SK-N-SH (cell line): Measurements from ENCODE around the gene XXYLT1. TPM values are rescaled to one million over a fixed set of nuclear protein-coding genes. Genes with fewer than 3 reads are reported as not detected.

Experiments
- CTCF ChIA-PET: fragments of 300-600, 350-600 bp; formaldehyde crosslinking; extraction: SDS; loops from one replicate; lab custom pipeline; 2021; lab: Yijun Ruan, JAX
- POLR2A ChIA-PET: fragments of 350-600 bp; sonication (Branson Sonifier 250); formaldehyde crosslinking; extraction: SDS; loops from one replicate; lab custom pipeline; 2020; ENCODE audit warnings: antibody characterized with exemption, inconsistent platforms; lab: Yijun Ruan, JAX
- DNase-seq: peaks from one replicate; pipeline ENCODE4 v3.0.0; 2012
- H2AFZ ChIP-seq: fragments of 200-600 bp; sonication (generic); 2 replicates; pipeline ENCODE4 v1.8.1; 2016; ENCODE audit warnings: antibody characterized with exemption, mild to moderate bottlenecking, low read depth
- H3F3A ChIP-seq: fragments of 200-600 bp; sonication (generic); replicated peaks from 2 replicates; pipeline ENCODE3; 2016; ENCODE audit warnings: antibody characterized with exemption, mild to moderate bottlenecking; ENCODE audit not compliant: insufficient read depth
- H3K27ac ChIP-seq, 2 experiments: fragments of 200-500 bp in 1 of 2; fragments of 200-600 bp in 1 of 2; sonication (Bioruptor generic) in 1 of 2; sonication (generic), shearing (Covaris generic) in 1 of 2; 2 replicates each; pipeline versions ENCODE4 v1.5.1 to v1.6.1; 2014 to 2016; ENCODE audit warnings: low read depth in 2 of 2, inconsistent platforms in 1 of 2, low read length in 1 of 2, mild to moderate bottlenecking in 1 of 2, mixed read lengths in 1 of 2
- H3K27me3 ChIP-seq: fragments of 200-600 bp; sonication (generic), shearing (Covaris generic); 2 replicates; pipeline ENCODE4 v1.6.1; 2016; ENCODE audit warnings: mixed run types; ENCODE audit not compliant: insufficient read depth
- H3K36me3 ChIP-seq, 2 experiments: fragments of 200-500 bp in 1 of 2; fragments of 200-600 bp in 1 of 2; sonication (Bioruptor generic) in 1 of 2; sonication (generic) in 1 of 2; replicated peaks in 1 of 2; 2 replicates each; pipeline versions ENCODE3 to v1.5.1; 2014 to 2016; ENCODE audit warnings: low read length in 1 of 2, mild to moderate bottlenecking in 1 of 2; ENCODE audit not compliant: insufficient read depth in 2 of 2, control insufficient read depth in 1 of 2
- H3K4me1 ChIP-seq, 2 experiments: fragments of 200-500 bp in 1 of 2; fragments of 200-600 bp in 1 of 2; sonication (Bioruptor generic) in 1 of 2; sonication (generic), shearing (Covaris generic) in 1 of 2; 2 replicates each; pipeline versions ENCODE4 v1.5.1 to v1.6.1; 2014 to 2016; ENCODE audit warnings: low read depth in 1 of 2, low read length in 1 of 2, mixed run types in 1 of 2; ENCODE audit not compliant: insufficient read depth in 2 of 2, control insufficient read depth in 1 of 2
- H3K4me2 ChIP-seq: fragments of 200-600 bp; sonication (generic), shearing (Covaris generic); 2 replicates; pipeline ENCODE4 v1.6.1; 2017; ENCODE audit warnings: mixed run types
- H3K4me3 ChIP-seq, 2 experiments: fragments of 200-500 bp in 1 of 2; fragments of 200-600 bp in 1 of 2; sonication (Bioruptor generic) in 1 of 2; sonication (generic), shearing (Covaris generic) in 1 of 2; 2 replicates each; pipeline versions ENCODE4 v1.5.1 to v1.8.1; 2014 to 2016; ENCODE audit warnings: low read depth in 2 of 2, inconsistent platforms in 1 of 2, low read length in 1 of 2, mild to moderate bottlenecking in 1 of 2, mixed read lengths in 1 of 2, moderate library complexity in 1 of 2
- H3K79me2 ChIP-seq: fragments of 200-600 bp; sonication (generic); 2 replicates; pipeline ENCODE4 v1.8.1; 2017; ENCODE audit warnings: mild to moderate bottlenecking; ENCODE audit not compliant: insufficient read depth
- H3K9ac ChIP-seq: fragments of 200-600 bp; sonication (generic); 2 replicates; pipeline ENCODE4 v1.6.1; 2017; ENCODE audit warnings: mixed run types
- H3K9me2 ChIP-seq: fragments of 200-600 bp; sonication (generic); 2 replicates; pipeline ENCODE4 v1.6.1; 2017; ENCODE audit warnings: mixed run types
- H3K9me3 ChIP-seq: fragments of 200-600 bp; sonication (generic); 2 replicates; pipeline ENCODE4 v1.6.1; 2017; ENCODE audit warnings: mixed run types, mild to moderate bottlenecking, moderate library complexity
- H4K20me1 ChIP-seq: fragments of 200-600 bp; sonication (generic); 2 replicates; pipeline ENCODE4 v1.6.1; 2017; ENCODE audit warnings: mild to moderate bottlenecking, mixed run types; ENCODE audit not compliant: insufficient read depth
- CHD2 ChIP-seq: fragments of 150-350 bp; IDR thresholded peaks from 2 replicates; pipeline ENCODE4 v1.6.1; 2018; ENCODE audit warnings: low read length; ENCODE audit not compliant: partially characterized antibody
- EP300 ChIP-seq, 2 experiments: IDR thresholded peaks; 2 replicates each; pipeline versions ENCODE4 v1.4.0 to v1.6.1; 2012; ENCODE audit warnings: borderline replicate concordance in 1 of 2, low read depth in 1 of 2, low read length in 1 of 2
- MXI1 ChIP-seq: IDR thresholded peaks from 2 replicates; pipeline ENCODE4 v1.6.1; 2012; ENCODE audit warnings: mild to moderate bottlenecking, low read depth, low read length, improper control_type of control experiment
- POLR2AphosphoS5 ChIP-seq: IDR thresholded peaks from 2 replicates; pipeline ENCODE4 v1.6.1; 2012; ENCODE audit warnings: low read depth, low read length
- RFX5 ChIP-seq: IDR thresholded peaks from 2 replicates; pipeline ENCODE4 v1.6.1; 2012; ENCODE audit warnings: mild to moderate bottlenecking, improper control_type of control experiment, low read length
- SIN3A ChIP-seq: IDR thresholded peaks from 2 replicates; pipeline ENCODE4 v1.6.1; 2012; ENCODE audit warnings: low read depth, mild to moderate bottlenecking, low read length, moderate library complexity, borderline replicate concordance
- TAF1 ChIP-seq: IDR thresholded peaks from 2 replicates; pipeline ENCODE4 v1.6.1; 2012; ENCODE audit warnings: low read depth, mild to moderate bottlenecking, low read length, moderate library complexity, borderline replicate concordance
- TEAD4 ChIP-seq: IDR thresholded peaks from 2 replicates; pipeline ENCODE4 v1.4.0; 2012; ENCODE audit warnings: mild to moderate bottlenecking, borderline replicate concordance; ENCODE audit not compliant: insufficient read depth
- WGBS: methylation state at CpG from one replicate; pipeline ENCODE4 v1.1.6; 2017; ENCODE audit warnings: low lambda C conversion rate; 5-methylcytosine and 5-hydroxymethylcytosine counted together
- polyA plus RNA-seq, 3 experiments: library from polyadenylated mRNA; depleted of rRNA; stranded (reverse); fragments of >200 nt; gene quantifications; 2 replicates each; pipeline ENCODE4 v1.2.3, GENCODE V29; 2012
- TF ChIP-seq, protein P1 (sequence below): IDR thresholded peaks from 2 replicates; pipeline ENCODE4; 2012
- TF ChIP-seq, protein P2 (sequence below): IDR thresholded peaks from 2 replicates; pipeline ENCODE4 v1.4.0; 2012; ENCODE audit warnings: low read depth, borderline replicate concordance
- TF ChIP-seq, protein P3 (sequence below): IDR thresholded peaks from 2 replicates; pipeline ENCODE4 v1.4.0; 2012; ENCODE audit warnings: low read depth
- TF ChIP-seq, protein P4 (sequence below): IDR thresholded peaks from 2 replicates; pipeline ENCODE4 v1.6.1; 2012; ENCODE audit warnings: mild to moderate bottlenecking, low read depth, low read length, moderate library complexity

XXYLT1 gene
- polyA plus RNA-seq, 1 of the 3 experiments (the other 2 are of a cell fraction), result 22.6 TPM

DNA sequence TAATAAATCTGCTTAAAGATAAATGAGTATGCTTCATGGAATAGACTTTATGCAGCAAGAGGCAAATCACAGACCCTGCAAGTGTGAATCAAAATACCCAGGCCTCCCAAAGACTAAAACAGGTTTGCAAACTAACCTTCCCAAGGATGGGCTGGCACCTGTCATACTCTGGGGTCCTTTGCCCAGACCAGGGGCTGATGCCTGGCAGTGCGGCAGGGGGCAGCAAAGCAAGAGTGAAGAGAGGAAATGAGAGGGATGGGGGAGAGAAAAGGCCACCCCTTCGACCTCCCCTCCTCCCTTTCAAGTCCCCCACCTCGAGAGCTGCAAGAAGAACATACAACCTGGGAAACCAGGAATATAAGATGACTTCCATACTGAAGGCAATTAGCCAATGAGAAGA, 31.8 kb downstream of the XXYLT1 start:
- H3K4me2 ChIP-seq, result no peak overlapping the region
- H2AFZ ChIP-seq, result no peak overlapping the region
- H3K36me3 ChIP-seq, result no peaks in the 10 kb centered on the region
- TF ChIP-seq CHD2, result no peak
- TF ChIP-seq EP300 (IDR thresholded peaks at IDR 0.05; ENCODE audit: borderline replicate concordance in 1 of 2, low read depth in 1 of 2, low read length in 1 of 2), result no peak
- TF ChIP-seq, protein P1, sequence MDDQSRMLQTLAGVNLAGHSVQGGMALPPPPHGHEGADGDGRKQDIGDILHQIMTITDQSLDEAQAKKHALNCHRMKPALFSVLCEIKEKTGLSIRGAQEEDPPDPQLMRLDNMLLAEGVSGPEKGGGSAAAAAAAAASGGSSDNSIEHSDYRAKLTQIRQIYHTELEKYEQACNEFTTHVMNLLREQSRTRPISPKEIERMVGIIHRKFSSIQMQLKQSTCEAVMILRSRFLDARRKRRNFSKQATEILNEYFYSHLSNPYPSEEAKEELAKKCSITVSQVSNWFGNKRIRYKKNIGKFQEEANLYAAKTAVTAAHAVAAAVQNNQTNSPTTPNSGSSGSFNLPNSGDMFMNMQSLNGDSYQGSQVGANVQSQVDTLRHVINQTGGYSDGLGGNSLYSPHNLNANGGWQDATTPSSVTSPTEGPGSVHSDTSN, result no peak
- H3F3A ChIP-seq, result no peaks in the 10 kb centered on the region
- no peak for DNase-seq
- H3K27ac ChIP-seq, result no peak overlapping the region
- H3K4me1 ChIP-seq, result peaks cover 0 to 41% of the 10 kb centered on the region in 2 experiments; a peak in 2 of 4 replicates
- H3K9me3 ChIP-seq, result no peaks in the 10 kb centered on the region
- no peak overlapping the region for H3K9ac ChIP-seq
- no peaks in the 10 kb centered on the region for H4K20me1 ChIP-seq
- ChIA-PET CTCF (interaction anchor here (1.3 to 3.6 kb wide), 2 partner anchors 11 to 568 kb away, joined by 3 to 16 read pairs; no protein-coding TSS in a partner anchor), POLR2A (no interaction called here)
- H3K27me3 ChIP-seq, result no peaks in the 10 kb centered on the region
- WGBS, result 90% methylated on average over 3 of the region's 3 CpGs
- peaks cover 28% of the 10 kb centered on the region; the same call in 1 of the 2 replicates for H3K79me2 ChIP-seq
- no peak overlapping the region for H3K4me3 ChIP-seq
- H3K9me2 ChIP-seq, result no peaks in the 10 kb centered on the region

DNA sequence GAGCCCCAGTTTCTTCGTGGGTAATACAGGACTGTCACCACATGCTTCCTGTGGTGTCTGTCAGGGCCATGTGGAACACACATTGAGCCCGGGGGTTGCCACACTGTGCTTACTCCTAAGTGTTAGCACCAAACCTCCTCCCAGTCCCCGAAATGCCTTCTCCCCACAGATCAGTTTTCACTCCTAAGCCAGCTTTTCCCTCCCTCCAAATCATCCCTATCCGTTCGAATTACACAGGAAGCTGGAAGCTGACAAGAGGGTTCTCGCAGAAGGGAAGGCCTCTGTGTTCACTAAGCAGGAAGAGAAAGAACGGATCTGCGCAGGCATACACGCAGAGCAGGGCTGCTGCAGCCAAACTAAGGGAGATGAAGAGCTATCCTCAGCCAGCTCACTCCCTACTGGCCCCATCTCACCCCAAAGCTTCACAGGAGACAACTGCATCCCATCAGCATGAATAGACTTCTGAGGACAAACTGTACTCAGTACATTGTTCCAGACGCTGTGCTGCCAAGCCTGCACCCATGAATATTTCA, 32.3 kb downstream of the XXYLT1 start:
- H3K4me2 ChIP-seq, result no peak overlapping the region
- H3K9ac ChIP-seq, result no peak overlapping the region
- no peaks in the 10 kb centered on the region for H3K27me3 ChIP-seq
- H3K27ac ChIP-seq, result peak overlapping the region in 1 of 2 experiments; percentile 12; a peak in 1 of 4 replicates
- H3K9me2 ChIP-seq, result no peaks in the 10 kb centered on the region
- TF ChIP-seq MXI1, result peak; percentile 80; the same call in 1 of the 2 replicates
- TF ChIP-seq TEAD4, result no peak
- TF ChIP-seq RFX5, result no peak
- H3K4me3 ChIP-seq, result no peak overlapping the region
- peaks cover 27% of the 10 kb centered on the region; the same call in 1 of the 2 replicates for H3K79me2 ChIP-seq
- H3F3A ChIP-seq, result no peaks in the 10 kb centered on the region
- H3K9me3 ChIP-seq, result no peaks in the 10 kb centered on the region
- CTCF ChIA-PET, result interaction anchor here (1.3 to 3.6 kb wide), 2 partner anchors 11 to 567 kb away, joined by 3 to 16 read pairs; no protein-coding TSS in a partner anchor
- H3K36me3 ChIP-seq, result no peaks in the 10 kb centered on the region
- H2AFZ ChIP-seq, result no peak overlapping the region
- no peak for DNase-seq
- peaks cover 0 to 36% of the 10 kb centered on the region in 2 experiments; a peak in 2 of 4 replicates for H3K4me1 ChIP-seq
- POLR2A ChIA-PET, result no interaction called here
- no peaks in the 10 kb centered on the region for H4K20me1 ChIP-seq
- WGBS, result 90% methylated on average over 10 of the region's 10 CpGs

DNA sequence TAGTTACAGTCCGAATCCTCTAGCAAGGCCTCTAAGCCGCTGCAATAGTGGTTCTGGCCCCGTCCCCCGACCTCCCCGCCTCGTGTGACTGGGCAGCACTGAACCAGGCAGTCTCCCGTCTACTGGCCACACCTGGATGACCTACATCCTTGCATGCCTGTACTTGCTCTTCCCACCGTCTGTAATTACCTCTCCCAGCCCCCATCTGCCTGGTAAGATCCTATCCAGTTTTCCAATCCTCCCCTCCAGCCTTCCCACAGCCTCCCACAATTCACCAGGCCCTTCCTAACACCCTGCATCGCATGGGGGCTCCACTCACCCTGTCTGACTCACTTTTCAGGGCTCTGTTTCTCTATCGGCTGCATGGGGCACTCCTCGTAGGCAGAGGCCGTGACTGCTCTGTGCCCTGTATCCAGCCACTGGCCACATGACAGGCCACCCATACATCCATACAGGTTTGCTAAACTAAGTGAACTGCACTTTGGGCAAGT, 32.8 kb downstream of the XXYLT1 start:
- ChIA-PET POLR2A (no interaction called here), CTCF (interaction anchor here (1.3 to 3.6 kb wide), 2 partner anchors 10 to 567 kb away, joined by 3 to 16 read pairs; no protein-coding TSS in a partner anchor)
- no peak for DNase-seq
- Histone ChIP-seq H3K4me2 (no peak overlapping the region), H2AFZ (no peak overlapping the region), H3F3A (no peaks in the 10 kb centered on the region), H3K4me3 (no peak overlapping the region), H3K27ac (no peak overlapping the region), H3K27me3 (no peaks in the 10 kb centered on the region), H3K4me1 (peaks cover 0 to 34% of the 10 kb centered on the region in 2 experiments; a peak in 1 of 4 replicates), H3K9ac (no peak overlapping the region), H3K36me3 (no peaks in the 10 kb centered on the region), H3K79me2 (peaks cover 24% of the 10 kb centered on the region; the same call in 1 of the 2 replicates), H3K9me3 (no peaks in the 10 kb centered on the region), H4K20me1 (no peaks in the 10 kb centered on the region), H3K9me2 (no peaks in the 10 kb centered on the region)
- WGBS, result 87% methylated on average over 12 of the region's 12 CpGs
- TF ChIP-seq, protein P2, sequence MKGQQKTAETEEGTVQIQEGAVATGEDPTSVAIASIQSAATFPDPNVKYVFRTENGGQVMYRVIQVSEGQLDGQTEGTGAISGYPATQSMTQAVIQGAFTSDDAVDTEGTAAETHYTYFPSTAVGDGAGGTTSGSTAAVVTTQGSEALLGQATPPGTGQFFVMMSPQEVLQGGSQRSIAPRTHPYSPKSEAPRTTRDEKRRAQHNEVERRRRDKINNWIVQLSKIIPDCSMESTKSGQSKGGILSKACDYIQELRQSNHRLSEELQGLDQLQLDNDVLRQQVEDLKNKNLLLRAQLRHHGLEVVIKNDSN, result no peak
- TF ChIP-seq EP300 (IDR thresholded peaks at IDR 0.05; ENCODE audit: borderline replicate concordance in 1 of 2, low read depth in 1 of 2, low read length in 1 of 2) (no peak), POLR2AphosphoS5 (no peak), SIN3A (no peak), RFX5 (no peak), TAF1 (no peak), TEAD4 (no peak)
- TF ChIP-seq, protein P3, sequence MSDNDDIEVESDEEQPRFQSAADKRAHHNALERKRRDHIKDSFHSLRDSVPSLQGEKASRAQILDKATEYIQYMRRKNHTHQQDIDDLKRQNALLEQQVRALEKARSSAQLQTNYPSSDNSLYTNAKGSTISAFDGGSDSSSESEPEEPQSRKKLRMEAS, result no peak
- TF ChIP-seq, protein P4, sequence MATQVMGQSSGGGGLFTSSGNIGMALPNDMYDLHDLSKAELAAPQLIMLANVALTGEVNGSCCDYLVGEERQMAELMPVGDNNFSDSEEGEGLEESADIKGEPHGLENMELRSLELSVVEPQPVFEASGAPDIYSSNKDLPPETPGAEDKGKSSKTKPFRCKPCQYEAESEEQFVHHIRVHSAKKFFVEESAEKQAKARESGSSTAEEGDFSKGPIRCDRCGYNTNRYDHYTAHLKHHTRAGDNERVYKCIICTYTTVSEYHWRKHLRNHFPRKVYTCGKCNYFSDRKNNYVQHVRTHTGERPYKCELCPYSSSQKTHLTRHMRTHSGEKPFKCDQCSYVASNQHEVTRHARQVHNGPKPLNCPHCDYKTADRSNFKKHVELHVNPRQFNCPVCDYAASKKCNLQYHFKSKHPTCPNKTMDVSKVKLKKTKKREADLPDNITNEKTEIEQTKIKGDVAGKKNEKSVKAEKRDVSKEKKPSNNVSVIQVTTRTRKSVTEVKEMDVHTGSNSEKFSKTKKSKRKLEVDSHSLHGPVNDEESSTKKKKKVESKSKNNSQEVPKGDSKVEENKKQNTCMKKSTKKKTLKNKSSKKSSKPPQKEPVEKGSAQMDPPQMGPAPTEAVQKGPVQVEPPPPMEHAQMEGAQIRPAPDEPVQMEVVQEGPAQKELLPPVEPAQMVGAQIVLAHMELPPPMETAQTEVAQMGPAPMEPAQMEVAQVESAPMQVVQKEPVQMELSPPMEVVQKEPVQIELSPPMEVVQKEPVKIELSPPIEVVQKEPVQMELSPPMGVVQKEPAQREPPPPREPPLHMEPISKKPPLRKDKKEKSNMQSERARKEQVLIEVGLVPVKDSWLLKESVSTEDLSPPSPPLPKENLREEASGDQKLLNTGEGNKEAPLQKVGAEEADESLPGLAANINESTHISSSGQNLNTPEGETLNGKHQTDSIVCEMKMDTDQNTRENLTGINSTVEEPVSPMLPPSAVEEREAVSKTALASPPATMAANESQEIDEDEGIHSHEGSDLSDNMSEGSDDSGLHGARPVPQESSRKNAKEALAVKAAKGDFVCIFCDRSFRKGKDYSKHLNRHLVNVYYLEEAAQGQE, result no peak
